GM18867 (cell line): ENCODE data around the gene RBM23.

Experiments
- ATAC-seq: cut with Tn5 transposase; IDR thresholded peaks from one replicate; pipeline ENCODE4 v1.9.1; 2021; ENCODE audit warnings: mild to moderate bottlenecking, moderate library complexity; ENCODE audit not compliant: unreplicated experiment

RBM23 gene

GRCh38 chr14:22845821-22846625, 72.9 kb downstream of the RBM23 start:
- no peak for ATAC-seq

- no peak for ATAC-seq
Measured at GRCh38 chr14:22845103-22845394, 73.9 kb downstream of the RBM23 start.

GRCh38 chr14:22844221-22845102, 74.5 kb downstream of the RBM23 start:
- ATAC-seq: no peak
